HG03571 (cell line): ENCODE measurements around the gene HOXB8.

Experiments used
- ATAC-seq: cut with Tn5 transposase; IDR thresholded peaks from one replicate; pipeline ENCODE4 v1.9.1; 2021; ENCODE audit not compliant: unreplicated experiment

HOXB8 gene

GRCh38 chr17:48569674-48570324 lies 45.3 kb downstream of the HOXB8 start:
- ATAC-seq: no peak

- ATAC-seq: no peak
Measured at GRCh38 chr17:48569240-48569582, 45.9 kb downstream of the HOXB8 start.

- no peak for ATAC-seq
Measured at GRCh38 chr17:48568499-48569239, 46.4 kb downstream of the HOXB8 start.

DNA sequence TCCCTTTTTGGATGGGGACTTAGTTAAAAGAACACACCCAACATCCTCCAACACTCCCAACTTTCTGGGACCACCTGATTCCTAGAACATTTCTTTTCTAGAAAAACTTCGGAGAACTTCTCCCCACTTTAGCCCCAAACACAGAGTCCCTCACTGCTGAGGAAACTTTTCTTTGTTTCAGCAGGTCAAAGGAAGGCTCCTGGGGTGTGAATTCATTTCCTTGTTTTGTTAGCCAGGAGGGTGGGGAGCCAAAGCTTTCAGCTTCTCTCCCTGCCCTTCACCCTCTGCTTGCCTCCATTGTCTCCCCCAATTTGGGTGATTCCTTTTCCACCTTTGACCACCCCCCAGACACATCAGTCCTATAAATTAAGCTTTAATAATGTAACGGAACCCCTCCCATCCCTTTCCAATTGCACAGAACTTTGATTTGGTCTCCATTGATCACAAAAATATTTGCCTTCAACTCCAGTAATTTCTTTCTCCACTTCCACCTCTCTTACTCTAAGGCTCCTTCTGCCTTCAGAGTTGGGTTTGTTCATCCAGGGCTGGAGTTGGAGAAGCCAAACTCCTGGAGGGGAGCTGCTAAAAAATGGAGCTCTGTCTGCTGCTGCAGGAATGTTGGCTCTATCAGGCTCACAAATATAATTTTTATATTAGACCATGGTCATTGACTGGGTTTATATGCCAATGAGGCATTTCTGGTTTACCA lies 47.3 kb downstream of the HOXB8 start:
- no peak for ATAC-seq

DNA sequence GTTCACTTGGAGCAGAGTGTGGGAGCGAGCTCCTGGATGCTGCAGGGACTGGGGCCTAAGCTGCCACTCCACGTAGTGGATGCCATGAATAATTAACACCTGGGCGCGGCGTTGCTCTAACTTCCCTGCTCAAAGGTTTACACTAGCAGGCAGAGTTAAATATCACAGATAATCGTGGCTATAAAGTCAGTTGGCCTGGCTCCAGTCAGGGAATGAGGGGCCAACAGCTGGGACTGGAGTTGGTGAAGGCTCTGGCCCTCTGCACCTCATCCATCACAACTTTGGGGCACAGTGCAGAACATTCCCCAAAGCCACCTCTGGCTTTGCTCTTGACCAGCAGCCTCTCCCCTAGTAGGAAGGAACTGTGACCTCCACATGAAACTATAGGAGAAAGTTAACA lies 47.9 kb downstream of the HOXB8 start:
- no peak for ATAC-seq

DNA sequence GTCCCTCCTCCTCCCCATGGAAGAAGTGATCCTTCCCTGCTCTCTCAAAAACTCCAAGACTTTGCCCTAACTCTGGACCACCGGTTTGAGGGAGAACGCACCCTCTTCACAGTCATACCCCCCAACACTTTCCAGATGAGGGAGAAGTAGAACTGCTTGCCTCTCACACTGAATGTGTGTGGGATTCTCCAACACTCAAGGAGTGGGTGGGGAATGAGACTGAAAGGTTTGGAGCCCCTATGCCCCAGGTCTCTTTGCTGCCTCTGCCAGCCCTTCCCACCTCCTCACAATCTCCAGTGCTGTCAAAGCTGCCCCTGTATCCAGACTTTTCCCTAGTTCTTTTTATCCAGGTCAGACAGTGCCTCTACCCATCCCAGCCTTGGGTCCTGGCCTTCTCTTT lies 48.4 kb downstream of the HOXB8 start:
- no peak for ATAC-seq

GRCh38 chr17:48565925-48566710 lies 49.0 kb downstream of the HOXB8 start:
- ATAC-seq: no peak

- no peak for ATAC-seq
Measured at GRCh38 chr17:48565022-48565554, 50.0 kb downstream of the HOXB8 start.

- no peak for ATAC-seq
Measured at GRCh38 chr17:48564188-48565021, 50.7 kb downstream of the HOXB8 start.

GRCh38 chr17:48563867-48564187 lies 51.3 kb downstream of the HOXB8 start:
- ATAC-seq: no peak

- no peak for ATAC-seq
Measured at GRCh38 chr17:48563385-48563838, 51.7 kb downstream of the HOXB8 start.

- ATAC-seq: no peak
Measured at GRCh38 chr17:48562934-48563333, 52.2 kb downstream of the HOXB8 start.
